PC-3 (cell line): Measurements from ENCODE around the gene CACNA2D2. TPM values are rescaled to one million over a fixed set of nuclear protein-coding genes. Genes with fewer than 3 reads are reported as not detected.

Experiments used
- ATAC-seq: fragments of 200-7000 bp; cut with Tn5 transposase; 2 replicates; pipeline ENCODE4 v1.9.1; 2020; ENCODE audit warnings: mild to moderate bottlenecking, moderate library complexity
- BruUV-seq: library from RNA; stranded (reverse); fragments of 400-500 nt; replicated peaks from 2 replicates; lab custom pipeline; 2021; lab: Mats Ljungman, UMichigan
- CTCF ChIA-PET: fragments of 300-600 bp; sonication (Branson Sonifier 250); formaldehyde crosslinking; loops from one replicate; lab custom pipeline; 2022; ENCODE audit warnings: antibody characterized with exemption; lab: Charles Lee
- POLR2A ChIA-PET: fragments of 300-600 bp; sonication (Branson Sonifier 250); formaldehyde crosslinking; loops from one replicate; lab custom pipeline; 2022; ENCODE audit warnings: antibody characterized with exemption; ENCODE audit not compliant: unreplicated experiment; lab: Charles Lee
- DNase-seq: peaks from one replicate; pipeline ENCODE4 v3.0.0-alpha.2; 2015
- H2AFZ ChIP-seq: fragments of 300-600 bp; sonication (generic); 2 replicates; pipeline ENCODE4 v1.6.0; 2016; ENCODE audit warnings: antibody characterized with exemption, low read length
- H3F3A ChIP-seq: fragments of 300-600 bp; sonication (generic); one replicate; pipeline ENCODE4 v1.6.0; 2017; ENCODE audit warnings: antibody characterized with exemption, low read length, control low read depth, mild to moderate bottlenecking; ENCODE audit not compliant: unreplicated experiment
- H3K27ac ChIP-seq: fragments of 300-600 bp; sonication (generic); 2 replicates; pipeline ENCODE4 v1.5.1; 2016; ENCODE audit warnings: mild to moderate bottlenecking, low read length
- H3K27me3 ChIP-seq: fragments of 300-600 bp; sonication (generic); 2 replicates; pipeline ENCODE4 v1.6.1; 2016; ENCODE audit warnings: low read length, mixed read lengths
- H3K36me3 ChIP-seq: fragments of 300-600 bp; sonication (generic); 2 replicates; pipeline ENCODE4 v1.6.1; 2016; ENCODE audit warnings: low read depth, mixed run types, low read length, mixed read lengths
- H3K4me1 ChIP-seq: fragments of 300-600 bp; sonication (generic); 2 replicates; pipeline ENCODE4 v1.5.1; 2016; ENCODE audit warnings: low read length; ENCODE audit not compliant: insufficient read depth
- H3K4me2 ChIP-seq: fragments of 300-600 bp; sonication (generic); 2 replicates; pipeline ENCODE4 v1.6.0; 2016; ENCODE audit warnings: low read length
- H3K4me3 ChIP-seq: fragments of 300-600 bp; sonication (generic); 2 replicates; pipeline ENCODE4 v1.5.1; 2016; ENCODE audit warnings: mild to moderate bottlenecking, low read length, mixed read lengths
- H3K79me2 ChIP-seq: fragments of 300-600 bp; sonication (generic); 2 replicates; pipeline ENCODE4 v1.6.1; 2017; ENCODE audit warnings: low read length, mixed read lengths
- H3K9ac ChIP-seq: fragments of 300-600 bp; sonication (generic); 2 replicates; pipeline ENCODE4 v1.6.0; 2016; ENCODE audit warnings: mild to moderate bottlenecking, low read length
- H3K9me2 ChIP-seq: fragments of 300-600 bp; sonication (generic); replicated peaks from 2 replicates; pipeline ENCODE4 v1.6.1; 2016; ENCODE audit warnings: mixed run types, low read length, mixed read lengths
- H3K9me3 ChIP-seq: fragments of 300-600 bp; sonication (generic); 2 replicates; pipeline ENCODE4 v1.6.1; 2016; ENCODE audit warnings: low read length, mixed read lengths
- H4K20me1 ChIP-seq: fragments of 300-600 bp; sonication (generic); 2 replicates; pipeline ENCODE4 v1.6.1; 2016; ENCODE audit warnings: low read length, mixed read lengths
- EZH2 ChIP-seq: fragments of 300-600 bp; sonication (generic); IDR thresholded peaks from one replicate; pipeline ENCODE4 v1.6.1; 2017; ENCODE audit warnings: antibody characterized with exemption, mild to moderate bottlenecking, low read length; ENCODE audit not compliant: unreplicated experiment
- EZH2phosphoT487 ChIP-seq: fragments of 300-600 bp; sonication (generic); IDR thresholded peaks from 2 replicates; pipeline ENCODE4 v1.6.1; 2018; ENCODE audit warnings: mild to moderate bottlenecking, antibody characterized with exemption, low read length, borderline replicate concordance
- intact Hi-C: fragments of 100-400 bp; cut with micrococcal nuclease; formaldehyde crosslinking; loops from 2 replicates; pipeline ENCODE4 v1.9.0; 2023
- total RNA-seq: library from RNA; depleted of rRNA; stranded (reverse); fragments of >200 nt; gene quantifications from 2 replicates; pipeline ENCODE4 v1.2.3, GENCODE V29; 2014
- TF ChIP-seq, protein P1 (sequence below): fragments of 300-600 bp; sonication (generic); conservative IDR thresholded peaks from 2 replicates; pipeline ENCODE4 v1.5.1; 2017; ENCODE audit warnings: antibody characterized with exemption, low read depth, mild to moderate bottlenecking, low read length

The CACNA2D2 gene
- total RNA-seq, 1 experiment from 2014 or later, result 0.44 TPM

DNA sequence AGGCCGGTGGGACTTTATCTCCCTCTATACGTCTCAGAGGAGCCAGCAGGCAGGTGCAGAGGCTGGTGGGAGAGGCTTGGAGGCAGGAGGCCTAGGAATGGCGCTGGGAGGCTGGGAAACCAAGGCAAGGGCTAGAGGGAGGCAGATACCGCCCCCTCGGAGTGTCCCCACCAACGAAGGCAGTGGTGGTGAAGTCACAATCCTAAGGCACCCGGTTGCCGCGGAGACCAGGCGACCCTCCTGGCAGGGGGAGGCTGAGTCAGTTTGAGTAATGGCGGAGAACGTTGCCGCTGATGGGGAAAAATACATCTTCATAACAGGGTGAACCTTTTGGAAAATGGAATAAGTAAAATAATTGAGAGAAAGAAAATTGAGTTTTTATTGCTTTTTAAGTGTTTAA, 29.9 kb upstream of the CACNA2D2 start:
- CTCF ChIA-PET, result no interaction called here

DNA sequence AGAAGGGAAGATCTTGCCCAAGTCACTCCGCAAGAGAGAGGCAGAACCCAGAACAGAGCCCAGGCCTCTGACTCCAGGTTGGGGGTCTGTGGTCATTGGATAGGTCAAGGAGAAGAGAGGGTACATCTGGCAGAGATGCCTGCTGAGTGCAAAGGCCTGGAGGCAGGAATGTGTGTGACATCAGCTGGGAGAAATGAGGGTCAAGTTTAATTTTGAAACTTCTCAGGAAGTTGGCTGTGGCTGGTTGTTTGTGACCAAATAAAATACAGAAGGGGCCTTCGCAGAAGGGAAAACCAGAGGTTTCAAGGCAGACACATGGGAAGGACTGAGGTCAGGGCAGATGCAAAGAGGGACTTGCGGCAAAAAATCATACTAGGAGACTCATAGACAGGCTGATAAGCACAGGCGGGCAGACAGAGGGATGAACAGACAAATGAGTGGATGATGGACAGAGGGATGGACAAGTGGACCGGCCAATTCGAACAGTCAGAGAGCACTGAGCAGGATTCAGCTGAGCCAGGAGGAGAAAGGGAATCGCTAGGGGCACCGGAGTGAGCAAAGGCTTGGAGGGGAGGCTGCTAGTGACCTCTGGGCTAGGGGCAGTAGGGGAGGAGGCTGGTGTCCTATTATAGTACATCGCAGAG, 28.8 kb upstream of the CACNA2D2 start:
- H3K27me3 ChIP-seq, result peaks cover 21% of the 10 kb centered on the region; the same call in 1 of the 2 replicates
- H3K9me2 ChIP-seq, result no peaks in the 10 kb centered on the region
- ChIA-PET POLR2A (no interaction called here), CTCF (no interaction called here)
- ATAC-seq (no peak), DNase-seq (no peak)
- no peak overlapping the region for H3K4me3 ChIP-seq
- H3K9me3 ChIP-seq, result no peaks in the 10 kb centered on the region
- H4K20me1 ChIP-seq, result no peaks in the 10 kb centered on the region
- no TSS peak for BruUV-seq
- no peak overlapping the region for H3K4me2 ChIP-seq
- no peaks in the 10 kb centered on the region for H3F3A ChIP-seq
- no peaks in the 10 kb centered on the region for H3K79me2 ChIP-seq
- H3K9ac ChIP-seq, result no peak overlapping the region
- no peak overlapping the region for H3K27ac ChIP-seq
- no peaks in the 10 kb centered on the region for H3K36me3 ChIP-seq
- no peak overlapping the region for H2AFZ ChIP-seq
- TF ChIP-seq EZH2phosphoT487 (no peak), EZH2 (no peak)
- TF ChIP-seq, protein P1, sequence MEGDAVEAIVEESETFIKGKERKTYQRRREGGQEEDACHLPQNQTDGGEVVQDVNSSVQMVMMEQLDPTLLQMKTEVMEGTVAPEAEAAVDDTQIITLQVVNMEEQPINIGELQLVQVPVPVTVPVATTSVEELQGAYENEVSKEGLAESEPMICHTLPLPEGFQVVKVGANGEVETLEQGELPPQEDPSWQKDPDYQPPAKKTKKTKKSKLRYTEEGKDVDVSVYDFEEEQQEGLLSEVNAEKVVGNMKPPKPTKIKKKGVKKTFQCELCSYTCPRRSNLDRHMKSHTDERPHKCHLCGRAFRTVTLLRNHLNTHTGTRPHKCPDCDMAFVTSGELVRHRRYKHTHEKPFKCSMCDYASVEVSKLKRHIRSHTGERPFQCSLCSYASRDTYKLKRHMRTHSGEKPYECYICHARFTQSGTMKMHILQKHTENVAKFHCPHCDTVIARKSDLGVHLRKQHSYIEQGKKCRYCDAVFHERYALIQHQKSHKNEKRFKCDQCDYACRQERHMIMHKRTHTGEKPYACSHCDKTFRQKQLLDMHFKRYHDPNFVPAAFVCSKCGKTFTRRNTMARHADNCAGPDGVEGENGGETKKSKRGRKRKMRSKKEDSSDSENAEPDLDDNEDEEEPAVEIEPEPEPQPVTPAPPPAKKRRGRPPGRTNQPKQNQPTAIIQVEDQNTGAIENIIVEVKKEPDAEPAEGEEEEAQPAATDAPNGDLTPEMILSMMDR, result no peak
- intact Hi-C loops, result no loop called here
- H3K4me1 ChIP-seq, result no peaks in the 10 kb centered on the region

More for the DNA sequence above, 29.9 kb upstream of the CACNA2D2 start:
- ATAC-seq, result no peak
- DNase-seq, result no peak
- Histone ChIP-seq H3K79me2 (no peaks in the 10 kb centered on the region), H3K27me3 (peaks cover 26% of the 10 kb centered on the region), H3K4me1 (no peaks in the 10 kb centered on the region), H3K36me3 (no peaks in the 10 kb centered on the region), H2AFZ (no peak overlapping the region), H3F3A (no peaks in the 10 kb centered on the region), H3K9me3 (no peaks in the 10 kb centered on the region), H4K20me1 (no peaks in the 10 kb centered on the region), H3K4me3 (no peak overlapping the region), H3K9ac (no peak overlapping the region), H3K27ac (no peak overlapping the region), H3K4me2 (no peak overlapping the region), H3K9me2 (no peaks in the 10 kb centered on the region)
- TF ChIP-seq, protein P1, result no peak
- no peak for TF ChIP-seq EZH2
- no peak for TF ChIP-seq EZH2phosphoT487
- no TSS peak for BruUV-seq
- POLR2A ChIA-PET, result no interaction called here
- intact Hi-C loops, result no loop called here

DNA sequence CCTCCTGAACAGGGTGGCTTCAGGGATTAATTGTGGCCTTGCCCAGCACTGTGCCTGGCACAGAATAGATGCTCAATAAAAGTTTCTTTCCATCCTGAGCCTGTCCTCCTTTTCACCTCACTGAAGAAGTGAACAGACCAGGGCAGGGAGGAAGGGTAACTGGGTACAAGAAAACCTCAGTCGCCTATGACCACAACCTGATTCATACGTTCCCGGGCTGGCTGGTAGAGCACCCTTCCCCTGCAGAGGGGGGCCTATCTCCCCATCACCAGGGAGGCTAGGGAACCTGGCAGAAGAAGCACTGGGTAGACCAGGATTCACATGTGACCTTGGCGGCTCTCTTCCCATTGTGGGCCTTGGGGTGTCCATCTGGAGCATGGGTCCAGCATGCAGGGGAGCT, 27.8 kb upstream of the CACNA2D2 start:
- ChIA-PET CTCF (no interaction called here), POLR2A (no interaction called here)
- TF ChIP-seq, protein P1, result no peak
- TF ChIP-seq EZH2, result no peak
- no peak for TF ChIP-seq EZH2phosphoT487
- no peaks in the 10 kb centered on the region for H3K79me2 ChIP-seq
- H4K20me1 ChIP-seq, result no peaks in the 10 kb centered on the region
- no peak overlapping the region for H3K27ac ChIP-seq
- no peak overlapping the region for H3K4me2 ChIP-seq
- 0 out of 2 replicates have a peak, but pooled peaks have one; percentile 16 for ATAC-seq
- intact Hi-C loops, result no loop called here
- H2AFZ ChIP-seq, result no peak overlapping the region
- H3K27me3 ChIP-seq, result peaks cover 15% of the 10 kb centered on the region; the same call in 1 of the 2 replicates
- BruUV-seq, result no TSS peak
- no peaks in the 10 kb centered on the region for H3K4me1 ChIP-seq
- no peaks in the 10 kb centered on the region for H3F3A ChIP-seq
- no peaks in the 10 kb centered on the region for H3K9me3 ChIP-seq
- no peaks in the 10 kb centered on the region for H3K36me3 ChIP-seq
- no peak for DNase-seq
- no peak overlapping the region for H3K4me3 ChIP-seq
- H3K9me2 ChIP-seq, result no peaks in the 10 kb centered on the region
- H3K9ac ChIP-seq, result no peak overlapping the region
